DMS114 treated with DMSO at 0.1 percent for 48 hours (cell line): ENCODE measurements around the gene NDUFS7.
A peak's percentile ranks its signal among the peaks of the same experiment; 100 is the strongest.

ENCODE experiments used
- DNase-seq: peaks from one replicate; lab custom pipeline; 2025; ENCODE audit not compliant: unreplicated experiment; lab: John Stamatoyannopoulos, UW

NDUFS7 gene

GRCh38 chr19:1383312-1384084 lies at the start of gene NDUFS7:
NDUFS7 (plus strand) TSS chr19:1383907; CDS start chr19:1383927, 20 bp downstream.
- DNase-seq: peak; percentile 62

- no peak for DNase-seq
Observed at GRCh38 chr19:1336079-1336684, 47.5 kb upstream of the NDUFS7 start.

- no peak for DNase-seq
Observed at GRCh38 chr19:1340681-1341469, 42.8 kb upstream of the NDUFS7 start.

GRCh38 chr19:1343041-1343440 lies 40.7 kb upstream of the NDUFS7 start:
- DNase-seq: no peak

- DNase-seq: no peak
Observed at GRCh38 chr19:1349211-1349610, 34.5 kb upstream of the NDUFS7 start.

- no peak for DNase-seq
Observed at GRCh38 chr19:1350867-1351266, 32.8 kb upstream of the NDUFS7 start.

- DNase-seq: no peak
Observed at GRCh38 chr19:1351381-1351851, 32.3 kb upstream of the NDUFS7 start.

- no peak for DNase-seq
Observed at GRCh38 chr19:1353144-1353543, 30.6 kb upstream of the NDUFS7 start.

GRCh38 chr19:1354970-1355567 lies 28.6 kb upstream of the NDUFS7 start:
- DNase-seq: no peak

GRCh38 chr19:1355568-1356507 lies 27.9 kb upstream of the NDUFS7 start:
- no peak for DNase-seq

GRCh38 chr19:1356508-1356865 lies 27.2 kb upstream of the NDUFS7 start:
- DNase-seq: no peak

- no peak for DNase-seq
Observed at GRCh38 chr19:1357531-1358109, 26.1 kb upstream of the NDUFS7 start.

GRCh38 chr19:1360126-1360817 lies 23.4 kb upstream of the NDUFS7 start:
- DNase-seq: no peak

GRCh38 chr19:1360818-1361461 lies 22.8 kb upstream of the NDUFS7 start:
- no peak for DNase-seq

GRCh38 chr19:1361601-1362386 lies 21.9 kb upstream of the NDUFS7 start:
- no peak for DNase-seq

GRCh38 chr19:1362387-1363257 lies 21.1 kb upstream of the NDUFS7 start:
- DNase-seq: no peak

GRCh38 chr19:1363599-1363998 lies 20.1 kb upstream of the NDUFS7 start:
- DNase-seq: no peak
